Panc1 (cell line): ENCODE results near the gene A2M. TPM values are rescaled to one million over a fixed set of nuclear protein-coding genes. Genes with fewer than 3 reads are reported as not detected.

Experiments
- ATAC-seq: fragments of 200-7000 bp; cut with Tn5 transposase; 2 replicates; pipeline ENCODE4 v1.9.1; 2020; ENCODE audit warnings: mild to moderate bottlenecking, moderate library complexity
- BruUV-seq: library from RNA; stranded (reverse); fragments of 400-500 nt; replicated peaks from 2 replicates; lab custom pipeline; 2021; lab: Mats Ljungman, UMichigan
- CTCF ChIA-PET: fragments of 300-600 bp; sonication (Branson Sonifier 250); formaldehyde crosslinking; loops from one replicate; lab custom pipeline; 2022; ENCODE audit warnings: antibody characterized with exemption; lab: Charles Lee
- POLR2A ChIA-PET: fragments of 300-600 bp; sonication (Branson Sonifier 250); formaldehyde crosslinking; loops from one replicate; lab custom pipeline; 2022; ENCODE audit warnings: antibody characterized with exemption; lab: Charles Lee
- DNase-seq: peaks from one replicate; pipeline ENCODE4 v3.0.0-alpha.2; 2010; ENCODE audit warnings: low read depth, low spot score
- H3K27ac ChIP-seq: 2 replicates; pipeline ENCODE4 v1.5.1; 2011; ENCODE audit warnings: mild to moderate bottlenecking, low read length, inconsistent platforms
- H3K27me3 ChIP-seq: fragments of 200-500 bp; sonication (Bioruptor generic); 2 replicates; pipeline ENCODE4 v1.6.0; 2014; ENCODE audit warnings: low read length, inconsistent platforms; ENCODE audit not compliant: control insufficient read depth, insufficient read depth
- H3K36me3 ChIP-seq: fragments of 200-500 bp; sonication (Bioruptor generic); 2 replicates; pipeline ENCODE4 v1.5.1; 2014; ENCODE audit warnings: inconsistent platforms, mild to moderate bottlenecking, low read length, moderate library complexity; ENCODE audit not compliant: control insufficient read depth, insufficient read depth
- H3K4me1 ChIP-seq: 2 replicates; pipeline ENCODE4 v1.5.1; 2011; ENCODE audit warnings: inconsistent platforms, mild to moderate bottlenecking, low read length, moderate library complexity; ENCODE audit not compliant: control insufficient read depth, insufficient read depth
- H3K4me3 ChIP-seq, 2 experiments: 2 replicates each; pipeline ENCODE4 v1.5.1; 2011 to 2012; ENCODE audit warnings: low read depth in 2 of 2, low read length in 2 of 2, mild to moderate bottlenecking in 2 of 2, inconsistent platforms in 1 of 2, moderate library complexity in 1 of 2
- H3K9me3 ChIP-seq: fragments of 200-500 bp; sonication (Bioruptor generic); 2 replicates; pipeline ENCODE4 v1.5.1; 2014; ENCODE audit warnings: low read depth, mild to moderate bottlenecking, inconsistent platforms, low read length, moderate library complexity; ENCODE audit not compliant: control insufficient read depth, insufficient read depth
- POLR2AphosphoS5 ChIP-seq: IDR thresholded peaks from 2 replicates; pipeline ENCODE4 v1.6.1; 2012; ENCODE audit warnings: mild to moderate bottlenecking, low read depth, low read length, moderate library complexity
- REST ChIP-seq, 2 experiments: IDR thresholded peaks; 2 replicates each; pipeline ENCODE4 v1.6.1; 2011 to 2012; ENCODE audit warnings: low read depth in 2 of 2, control low read depth in 1 of 2, low read length in 1 of 2, mild to moderate bottlenecking in 1 of 2, moderate library complexity in 1 of 2; ENCODE audit not compliant: insufficient read depth in 1 of 2
- SIN3A ChIP-seq: IDR thresholded peaks from 2 replicates; pipeline ENCODE4 v1.6.1; 2012; ENCODE audit warnings: low read depth, mild to moderate bottlenecking, low read length, moderate library complexity, borderline replicate concordance; ENCODE audit not compliant: insufficient read depth
- TCF7L2 ChIP-seq: IDR thresholded peaks from 2 replicates; pipeline ENCODE4 v1.6.1; 2011; ENCODE audit warnings: mild to moderate bottlenecking, low read depth, low read length, inconsistent platforms
- in situ Hi-C: cut with HindIII; loops from 2 replicates; pipeline ENCODE4 v1.10.0; 2016; ENCODE audit warnings: low sequenced_read_pairs, low pct_unique_long_range_greater_than_20kb
- intact Hi-C: fragments of 100-400 bp; cut with micrococcal nuclease; formaldehyde crosslinking; loops from one replicate; pipeline ENCODE4 v1.10.0; 2022; ENCODE audit not compliant: unreplicated experiment
- total RNA-seq: library from RNA; stranded (reverse); gene quantifications from one replicate; pipeline ENCODE4 v1.2.1, GENCODE V29; 2021; ENCODE audit not compliant: unreplicated experiment
- TF ChIP-seq, protein P1 (sequence below): fragments of 450-650 bp; IDR thresholded peaks from 2 replicates; pipeline ENCODE4 v1.5.1; 2017; ENCODE audit warnings: mild to moderate bottlenecking

Gene A2M
- total RNA-seq, 1 experiment from 2014 or later: 2.1 TPM

- in situ Hi-C loops: no loop called here
Measured at GRCh38 chr12:9072481-9073038, 43.2 kb downstream of the A2M start.

DNA sequence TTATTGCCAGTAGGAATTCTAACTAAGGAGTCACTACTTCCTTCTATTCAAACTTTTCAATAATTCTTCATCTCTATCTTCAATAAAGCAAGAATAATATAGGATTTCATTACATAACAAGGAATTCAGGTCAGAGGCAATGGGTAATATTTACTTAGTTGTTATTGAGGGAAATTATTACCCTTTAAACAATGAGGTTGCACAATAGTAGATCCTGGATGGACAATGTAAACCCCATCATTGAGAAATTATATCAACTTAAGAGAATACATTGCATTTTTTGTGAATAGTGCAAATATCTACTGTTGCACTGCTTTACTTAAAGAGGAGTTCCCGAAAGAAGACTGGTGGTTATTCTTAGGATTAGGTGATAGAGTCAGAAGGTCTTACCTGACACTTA is 43.8 kb downstream of the A2M start:
- intact Hi-C loops (no loop called here), in situ Hi-C loops (no loop called here)
- H3K9me3 ChIP-seq: no peaks in the 10 kb centered on the region
- no peaks in the 10 kb centered on the region for H3K27me3 ChIP-seq
- DNase-seq (no peak), ATAC-seq (no peak)
- POLR2A ChIA-PET: no interaction called here
- CTCF ChIA-PET: no interaction called here
- TF ChIP-seq SIN3A: no peak
- TF ChIP-seq, protein P1, sequence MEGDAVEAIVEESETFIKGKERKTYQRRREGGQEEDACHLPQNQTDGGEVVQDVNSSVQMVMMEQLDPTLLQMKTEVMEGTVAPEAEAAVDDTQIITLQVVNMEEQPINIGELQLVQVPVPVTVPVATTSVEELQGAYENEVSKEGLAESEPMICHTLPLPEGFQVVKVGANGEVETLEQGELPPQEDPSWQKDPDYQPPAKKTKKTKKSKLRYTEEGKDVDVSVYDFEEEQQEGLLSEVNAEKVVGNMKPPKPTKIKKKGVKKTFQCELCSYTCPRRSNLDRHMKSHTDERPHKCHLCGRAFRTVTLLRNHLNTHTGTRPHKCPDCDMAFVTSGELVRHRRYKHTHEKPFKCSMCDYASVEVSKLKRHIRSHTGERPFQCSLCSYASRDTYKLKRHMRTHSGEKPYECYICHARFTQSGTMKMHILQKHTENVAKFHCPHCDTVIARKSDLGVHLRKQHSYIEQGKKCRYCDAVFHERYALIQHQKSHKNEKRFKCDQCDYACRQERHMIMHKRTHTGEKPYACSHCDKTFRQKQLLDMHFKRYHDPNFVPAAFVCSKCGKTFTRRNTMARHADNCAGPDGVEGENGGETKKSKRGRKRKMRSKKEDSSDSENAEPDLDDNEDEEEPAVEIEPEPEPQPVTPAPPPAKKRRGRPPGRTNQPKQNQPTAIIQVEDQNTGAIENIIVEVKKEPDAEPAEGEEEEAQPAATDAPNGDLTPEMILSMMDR: no peak
- no peak for TF ChIP-seq REST (IDR thresholded peaks at IDR 0.05; ENCODE audit: insufficient read depth in 1 of 2, low read depth in 2 of 2, low read length in 1 of 2)
- TF ChIP-seq POLR2AphosphoS5: no peak
- no peak for TF ChIP-seq TCF7L2
- H3K36me3 ChIP-seq: no peaks in the 10 kb centered on the region
- no TSS peak for BruUV-seq
- no peaks in the 10 kb centered on the region for H3K4me1 ChIP-seq
- no peak overlapping the region for H3K27ac ChIP-seq
- H3K4me3 ChIP-seq: no peak overlapping the region

More at GRCh38 chr12:9072481-9073038, 43.2 kb downstream of the A2M start:
- Histone ChIP-seq H3K9me3 (no peaks in the 10 kb centered on the region), H3K27me3 (no peaks in the 10 kb centered on the region), H3K4me3 (no peak overlapping the region), H3K27ac (no peak overlapping the region), H3K4me1 (no peaks in the 10 kb centered on the region), H3K36me3 (no peaks in the 10 kb centered on the region)
- BruUV-seq: no TSS peak
- POLR2A ChIA-PET: no interaction called here
- intact Hi-C loops: no loop called here
- ATAC-seq (no peak), DNase-seq (no peak)
- TF ChIP-seq SIN3A (no peak), REST (IDR thresholded peaks at IDR 0.05; ENCODE audit: insufficient read depth in 1 of 2, low read depth in 2 of 2, low read length in 1 of 2) (no peak), TCF7L2 (no peak), POLR2AphosphoS5 (no peak)
- TF ChIP-seq, protein P1: no peak
- CTCF ChIA-PET: no interaction called here
